GM12874 (cell line): ENCODE results near the gene PDLIM7.
A peak's percentile ranks its signal among the peaks of the same experiment; 100 is the strongest.

Experiments used
- CTCF ChIP-seq: IDR thresholded peaks from 2 replicates; pipeline ENCODE4 v1.5.1; 2011; ENCODE audit warnings: low read depth, mild to moderate bottlenecking, control low read depth, low read length, moderate library complexity; ENCODE audit not compliant: insufficient read depth

The PDLIM7 gene

GRCh38 chr5:177495243-177496060 lies 2.0 kb downstream of the PDLIM7 start:
- TF ChIP-seq CTCF, result no peak

GRCh38 chr5:177494346-177495195 lies 2.8 kb downstream of the PDLIM7 start:
- TF ChIP-seq CTCF, result 0 out of 2 replicates have a peak, but pooled peaks have one; percentile 6

GRCh38 chr5:177493795-177494345 lies 3.5 kb downstream of the PDLIM7 start:
- no peak for TF ChIP-seq CTCF

GRCh38 chr5:177492841-177493240 lies 4.6 kb downstream of the PDLIM7 start:
- TF ChIP-seq CTCF, result no peak

- TF ChIP-seq CTCF, result no peak
Measured at GRCh38 chr5:177491983-177492746, 5.2 kb downstream of the PDLIM7 start.

GRCh38 chr5:177491429-177491945 lies 5.9 kb downstream of the PDLIM7 start:
- TF ChIP-seq CTCF, result peak; percentile 54
